Osteoblast (primary cell): ENCODE data around the gene NPHS1. TPM values are rescaled to one million over a fixed set of nuclear protein-coding genes. Genes with fewer than 3 reads are reported as not detected.

Experiments used
- DNase-seq: peaks from one replicate; pipeline ENCODE4 v3.0.0; 2011; ENCODE audit warnings: low spot score, mixed read lengths; ENCODE audit not compliant: insufficient read length; ENCODE audit errors: missing footprints
- H2AFZ ChIP-seq: 2 replicates; pipeline ENCODE4 v1.6.0; 2011; ENCODE audit warnings: mild to moderate bottlenecking, low read length
- H3K27ac ChIP-seq: 2 replicates; pipeline ENCODE4 v1.5.1; 2011; ENCODE audit warnings: mild to moderate bottlenecking, low read depth, low read length, moderate library complexity
- H3K27me3 ChIP-seq: 2 replicates; pipeline ENCODE4 v1.6.0; 2012; ENCODE audit warnings: mild to moderate bottlenecking, control low read depth, inconsistent platforms, low read length, moderate library complexity; ENCODE audit not compliant: insufficient read depth
- H3K36me3 ChIP-seq: 2 replicates; pipeline ENCODE4 v1.5.1; 2011; ENCODE audit warnings: mild to moderate bottlenecking, low read length, control low read depth, moderate library complexity; ENCODE audit not compliant: insufficient read depth
- H3K4me1 ChIP-seq: 2 replicates; pipeline ENCODE4 v1.5.1; 2011; ENCODE audit warnings: mild to moderate bottlenecking, low read length, control low read depth, moderate library complexity; ENCODE audit not compliant: insufficient read depth
- H3K4me2 ChIP-seq: 2 replicates; pipeline ENCODE4 v1.6.0; 2011; ENCODE audit warnings: mild to moderate bottlenecking, low read length; ENCODE audit not compliant: insufficient read depth
- H3K4me3 ChIP-seq: fragments of 200-600 bp; sonication (generic); 3 replicates; pipeline ENCODE4 v1.5.1; 2012; ENCODE audit warnings: mild to moderate bottlenecking, low read length, inconsistent platforms; ENCODE audit not compliant: insufficient read depth
- H3K79me2 ChIP-seq: 2 replicates; pipeline ENCODE4 v1.6.0; 2012; ENCODE audit warnings: mild to moderate bottlenecking, low read length, control low read depth, inconsistent platforms; ENCODE audit not compliant: insufficient read depth
- H3K9me3 ChIP-seq: 2 replicates; pipeline ENCODE4 v1.5.1; 2011; ENCODE audit warnings: low read depth, low read length, control low read depth
- H4K20me1 ChIP-seq: 2 replicates; pipeline ENCODE4 v1.6.0; 2012; ENCODE audit warnings: mild to moderate bottlenecking, low read length, control low read depth; ENCODE audit not compliant: insufficient read depth
- CTCF ChIP-seq: IDR thresholded peaks from 2 replicates; pipeline ENCODE4 v1.5.1; 2011; ENCODE audit warnings: mild to moderate bottlenecking, low read depth, low read length, moderate library complexity; ENCODE audit errors: extremely low read depth
- total RNA-seq: library from RNA; depleted of rRNA; stranded (reverse); fragments of >200 nt; gene quantifications from 2 replicates; pipeline ENCODE4 v1.2.3, GENCODE V29; 2012

The NPHS1 gene
- total RNA-seq, 1 donor: not detected

GRCh38 chr19:35790981-35791813, 61.1 kb downstream of the NPHS1 start:
- H2AFZ ChIP-seq: no peak overlapping the region
- no peaks in the 10 kb centered on the region for H4K20me1 ChIP-seq
- peaks cover 2% of the 10 kb centered on the region for H3K4me1 ChIP-seq
- TF ChIP-seq CTCF: no peak
- peaks cover 14% of the 10 kb centered on the region for H3K27me3 ChIP-seq
- no peak overlapping the region for H3K4me2 ChIP-seq
- H3K36me3 ChIP-seq: no peaks in the 10 kb centered on the region
- no peak overlapping the region for H3K27ac ChIP-seq
- no peak overlapping the region for H3K4me3 ChIP-seq
- DNase-seq: peak; percentile 84
- no peaks in the 10 kb centered on the region for H3K79me2 ChIP-seq
- H3K9me3 ChIP-seq: no peaks in the 10 kb centered on the region

- DNase-seq: peak; percentile 67
- no peak for TF ChIP-seq CTCF
- Histone ChIP-seq H3K27ac (no peak overlapping the region), H4K20me1 (no peaks in the 10 kb centered on the region), H2AFZ (no peak overlapping the region), H3K4me1 (peaks cover 2% of the 10 kb centered on the region), H3K27me3 (peaks cover 5% of the 10 kb centered on the region), H3K4me2 (no peak overlapping the region), H3K9me3 (no peaks in the 10 kb centered on the region), H3K79me2 (no peaks in the 10 kb centered on the region), H3K36me3 (no peaks in the 10 kb centered on the region), H3K4me3 (no peak overlapping the region)
These were observed 62.0 kb downstream of the NPHS1 start for GRCh38 chr19:35789978-35790944.

- no peaks in the 10 kb centered on the region for H3K36me3 ChIP-seq
- no peak overlapping the region for H3K4me3 ChIP-seq
- no peaks in the 10 kb centered on the region for H3K27me3 ChIP-seq
- no peaks in the 10 kb centered on the region for H3K79me2 ChIP-seq
- no peak overlapping the region for H2AFZ ChIP-seq
- no peak overlapping the region for H3K27ac ChIP-seq
- TF ChIP-seq CTCF: no peak
- H3K4me2 ChIP-seq: no peak overlapping the region
- H3K9me3 ChIP-seq: no peaks in the 10 kb centered on the region
- peaks cover 2% of the 10 kb centered on the region for H3K4me1 ChIP-seq
- no peaks in the 10 kb centered on the region for H4K20me1 ChIP-seq
- peak; percentile 73 for DNase-seq
These were observed 62.9 kb downstream of the NPHS1 start for GRCh38 chr19:35789195-35789977.
